Measurements from ENCODE around the gene RRP8. TPM values are rescaled to one million over a fixed set of nuclear protein-coding genes. Genes with fewer than 3 reads are reported as not detected.

Gene RRP8
- total and polyA plus RNA-seq, 9 of the 15 experiments (the other 6 are each of a cell fraction or from before 2014, with no cell fraction given), result 5.7 to 47.3 (median 32.6) TPM

- ChIA-PET POLR2A (interaction anchor here (0.6 to 2.3 kb wide), 5 partner anchors 10 to 543 kb away, joined by 3 to 12 read pairs (median 3); partner anchors contain the start of gene TAF10), CTCF (ENCODE audit: low intra/inter-chr PET ratio) (no interaction called here)
- Histone ChIP-seq H3K79me2 (ENCODE audit: control insufficient read depth, insufficient read depth, low read length) (peaks cover 8% of the 10 kb centered on the region), H2AFZ (ENCODE audit: low read depth, low read length) (no peak overlapping the region), H3K9me3 (replicated peaks; ENCODE audit: control insufficient read depth, insufficient read depth, low read depth, low read length) (no peaks in the 10 kb centered on the region), H3K4me1 (replicated peaks in 1 of 2; ENCODE audit: control insufficient read depth in 2 of 2, insufficient read depth in 2 of 2, low read length in 2 of 2) (peaks cover 8 to 43% of the 10 kb centered on the region in 2 experiments), H3K9me1 (ENCODE audit: control insufficient read depth, insufficient read depth, low read length) (no peaks in the 10 kb centered on the region), H3K27me3 (ENCODE audit: control insufficient read depth in 2 of 2, insufficient read depth in 2 of 2, low read length in 2 of 2) (peaks cover 3 to 32% of the 10 kb centered on the region in 2 experiments; a peak in 4 of 5 replicates), H3K36me3 (ENCODE audit: control insufficient read depth, insufficient read depth, low read length) (no peaks in the 10 kb centered on the region), H3K4me3 (no peak overlapping the region), H3K27ac (ENCODE audit: extremely low read depth, low read depth, low read length) (no peak overlapping the region), H4K20me1 (replicated peaks; ENCODE audit: control insufficient read depth, insufficient read depth, low read length) (no peaks in the 10 kb centered on the region), H3K9ac (ENCODE audit: insufficient read depth in 1 of 2, low read depth in 2 of 2, low read length in 2 of 2) (peak overlapping the region in 1 of 2 experiments; percentile 44; a peak in 2 of 4 replicates), H3K4me2 (ENCODE audit: insufficient read depth, low read length) (no peak overlapping the region)
- FAIRE-seq, result no peak
- no TSS peak for BruUV-seq (replicated peaks)
- 37% methylated on average over 20 of the region's 24 CpGs for WGBS (ENCODE audit: insufficient coverage, low coverage, missing lambda C conversion rate)
- no peak for ATAC-seq
- TF ChIP-seq RAD21 (CRISPR knock-in tag; conservative IDR thresholded peaks at IDR 0.05 in 1 of 2, IDR thresholded peaks at IDR 0.05 in 1 of 2), result 0 out of 4 replicates have a peak, but pooled peaks of 1 of the 2 experiments have one; percentile 13
- TF ChIP-seq, protein P1, sequence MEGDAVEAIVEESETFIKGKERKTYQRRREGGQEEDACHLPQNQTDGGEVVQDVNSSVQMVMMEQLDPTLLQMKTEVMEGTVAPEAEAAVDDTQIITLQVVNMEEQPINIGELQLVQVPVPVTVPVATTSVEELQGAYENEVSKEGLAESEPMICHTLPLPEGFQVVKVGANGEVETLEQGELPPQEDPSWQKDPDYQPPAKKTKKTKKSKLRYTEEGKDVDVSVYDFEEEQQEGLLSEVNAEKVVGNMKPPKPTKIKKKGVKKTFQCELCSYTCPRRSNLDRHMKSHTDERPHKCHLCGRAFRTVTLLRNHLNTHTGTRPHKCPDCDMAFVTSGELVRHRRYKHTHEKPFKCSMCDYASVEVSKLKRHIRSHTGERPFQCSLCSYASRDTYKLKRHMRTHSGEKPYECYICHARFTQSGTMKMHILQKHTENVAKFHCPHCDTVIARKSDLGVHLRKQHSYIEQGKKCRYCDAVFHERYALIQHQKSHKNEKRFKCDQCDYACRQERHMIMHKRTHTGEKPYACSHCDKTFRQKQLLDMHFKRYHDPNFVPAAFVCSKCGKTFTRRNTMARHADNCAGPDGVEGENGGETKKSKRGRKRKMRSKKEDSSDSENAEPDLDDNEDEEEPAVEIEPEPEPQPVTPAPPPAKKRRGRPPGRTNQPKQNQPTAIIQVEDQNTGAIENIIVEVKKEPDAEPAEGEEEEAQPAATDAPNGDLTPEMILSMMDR (IDR thresholded peaks at IDR 0.05 in 2 of 3, conservative IDR thresholded peaks at IDR 0.05 in 1 of 3; ENCODE audit: insufficient read depth in 2 of 3, low read depth in 1 of 3, low read length in 3 of 3), result peak in 1 of 3 experiments; percentile 12; a peak in 1 of 6 replicates
- no peak for TF ChIP-seq EHMT2 (IDR thresholded peaks at IDR 0.05)
- DNase-seq (ENCODE audit: extremely low read depth in 1 of 4, low spot score in 3 of 4), result no peak
- intact Hi-C loops (cut with micrococcal nuclease), result no loop called here
- in situ Hi-C loops (cut with MboI), result loop anchor here (5.0 kb wide), 1 partner anchor 60 kb away; the partner anchor contains the start of gene MRPL17
Measured at GRCh38 chr11:6622261-6623171, 19.1 kb upstream of the RRP8 start.

Data from K562 (cell line).